Measurements from ENCODE around the gene DIAPH3. TPM values are rescaled to one million over a fixed set of nuclear protein-coding genes. Genes with fewer than 3 reads are reported as not detected.

The DIAPH3 gene
- total and polyA plus RNA-seq, 2 of the 8 experiments (the other 6 are each of a cell fraction or from before 2014, with no cell fraction given) = 8.0 to 30.8 TPM

DNA sequence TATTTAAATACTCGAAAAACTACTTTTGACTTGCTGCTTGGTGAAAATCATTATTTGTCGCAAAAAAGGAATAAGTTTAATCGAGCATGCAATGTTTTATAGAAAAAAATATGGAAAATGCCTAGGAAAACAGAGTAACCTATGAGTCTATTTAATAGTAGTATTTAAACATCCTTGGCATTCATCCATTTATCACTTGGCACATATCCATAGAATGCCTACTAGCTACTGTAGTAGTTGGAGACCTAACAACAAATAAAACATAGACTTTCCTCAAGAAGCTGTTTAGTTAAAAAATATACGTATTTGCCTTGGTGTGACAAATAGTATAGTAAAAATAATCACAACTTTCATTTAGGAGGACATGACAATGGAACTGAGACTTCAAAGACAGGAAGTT lies 302.1 kb downstream of the DIAPH3 start (continued):
- TF ChIP-seq, protein P1, sequence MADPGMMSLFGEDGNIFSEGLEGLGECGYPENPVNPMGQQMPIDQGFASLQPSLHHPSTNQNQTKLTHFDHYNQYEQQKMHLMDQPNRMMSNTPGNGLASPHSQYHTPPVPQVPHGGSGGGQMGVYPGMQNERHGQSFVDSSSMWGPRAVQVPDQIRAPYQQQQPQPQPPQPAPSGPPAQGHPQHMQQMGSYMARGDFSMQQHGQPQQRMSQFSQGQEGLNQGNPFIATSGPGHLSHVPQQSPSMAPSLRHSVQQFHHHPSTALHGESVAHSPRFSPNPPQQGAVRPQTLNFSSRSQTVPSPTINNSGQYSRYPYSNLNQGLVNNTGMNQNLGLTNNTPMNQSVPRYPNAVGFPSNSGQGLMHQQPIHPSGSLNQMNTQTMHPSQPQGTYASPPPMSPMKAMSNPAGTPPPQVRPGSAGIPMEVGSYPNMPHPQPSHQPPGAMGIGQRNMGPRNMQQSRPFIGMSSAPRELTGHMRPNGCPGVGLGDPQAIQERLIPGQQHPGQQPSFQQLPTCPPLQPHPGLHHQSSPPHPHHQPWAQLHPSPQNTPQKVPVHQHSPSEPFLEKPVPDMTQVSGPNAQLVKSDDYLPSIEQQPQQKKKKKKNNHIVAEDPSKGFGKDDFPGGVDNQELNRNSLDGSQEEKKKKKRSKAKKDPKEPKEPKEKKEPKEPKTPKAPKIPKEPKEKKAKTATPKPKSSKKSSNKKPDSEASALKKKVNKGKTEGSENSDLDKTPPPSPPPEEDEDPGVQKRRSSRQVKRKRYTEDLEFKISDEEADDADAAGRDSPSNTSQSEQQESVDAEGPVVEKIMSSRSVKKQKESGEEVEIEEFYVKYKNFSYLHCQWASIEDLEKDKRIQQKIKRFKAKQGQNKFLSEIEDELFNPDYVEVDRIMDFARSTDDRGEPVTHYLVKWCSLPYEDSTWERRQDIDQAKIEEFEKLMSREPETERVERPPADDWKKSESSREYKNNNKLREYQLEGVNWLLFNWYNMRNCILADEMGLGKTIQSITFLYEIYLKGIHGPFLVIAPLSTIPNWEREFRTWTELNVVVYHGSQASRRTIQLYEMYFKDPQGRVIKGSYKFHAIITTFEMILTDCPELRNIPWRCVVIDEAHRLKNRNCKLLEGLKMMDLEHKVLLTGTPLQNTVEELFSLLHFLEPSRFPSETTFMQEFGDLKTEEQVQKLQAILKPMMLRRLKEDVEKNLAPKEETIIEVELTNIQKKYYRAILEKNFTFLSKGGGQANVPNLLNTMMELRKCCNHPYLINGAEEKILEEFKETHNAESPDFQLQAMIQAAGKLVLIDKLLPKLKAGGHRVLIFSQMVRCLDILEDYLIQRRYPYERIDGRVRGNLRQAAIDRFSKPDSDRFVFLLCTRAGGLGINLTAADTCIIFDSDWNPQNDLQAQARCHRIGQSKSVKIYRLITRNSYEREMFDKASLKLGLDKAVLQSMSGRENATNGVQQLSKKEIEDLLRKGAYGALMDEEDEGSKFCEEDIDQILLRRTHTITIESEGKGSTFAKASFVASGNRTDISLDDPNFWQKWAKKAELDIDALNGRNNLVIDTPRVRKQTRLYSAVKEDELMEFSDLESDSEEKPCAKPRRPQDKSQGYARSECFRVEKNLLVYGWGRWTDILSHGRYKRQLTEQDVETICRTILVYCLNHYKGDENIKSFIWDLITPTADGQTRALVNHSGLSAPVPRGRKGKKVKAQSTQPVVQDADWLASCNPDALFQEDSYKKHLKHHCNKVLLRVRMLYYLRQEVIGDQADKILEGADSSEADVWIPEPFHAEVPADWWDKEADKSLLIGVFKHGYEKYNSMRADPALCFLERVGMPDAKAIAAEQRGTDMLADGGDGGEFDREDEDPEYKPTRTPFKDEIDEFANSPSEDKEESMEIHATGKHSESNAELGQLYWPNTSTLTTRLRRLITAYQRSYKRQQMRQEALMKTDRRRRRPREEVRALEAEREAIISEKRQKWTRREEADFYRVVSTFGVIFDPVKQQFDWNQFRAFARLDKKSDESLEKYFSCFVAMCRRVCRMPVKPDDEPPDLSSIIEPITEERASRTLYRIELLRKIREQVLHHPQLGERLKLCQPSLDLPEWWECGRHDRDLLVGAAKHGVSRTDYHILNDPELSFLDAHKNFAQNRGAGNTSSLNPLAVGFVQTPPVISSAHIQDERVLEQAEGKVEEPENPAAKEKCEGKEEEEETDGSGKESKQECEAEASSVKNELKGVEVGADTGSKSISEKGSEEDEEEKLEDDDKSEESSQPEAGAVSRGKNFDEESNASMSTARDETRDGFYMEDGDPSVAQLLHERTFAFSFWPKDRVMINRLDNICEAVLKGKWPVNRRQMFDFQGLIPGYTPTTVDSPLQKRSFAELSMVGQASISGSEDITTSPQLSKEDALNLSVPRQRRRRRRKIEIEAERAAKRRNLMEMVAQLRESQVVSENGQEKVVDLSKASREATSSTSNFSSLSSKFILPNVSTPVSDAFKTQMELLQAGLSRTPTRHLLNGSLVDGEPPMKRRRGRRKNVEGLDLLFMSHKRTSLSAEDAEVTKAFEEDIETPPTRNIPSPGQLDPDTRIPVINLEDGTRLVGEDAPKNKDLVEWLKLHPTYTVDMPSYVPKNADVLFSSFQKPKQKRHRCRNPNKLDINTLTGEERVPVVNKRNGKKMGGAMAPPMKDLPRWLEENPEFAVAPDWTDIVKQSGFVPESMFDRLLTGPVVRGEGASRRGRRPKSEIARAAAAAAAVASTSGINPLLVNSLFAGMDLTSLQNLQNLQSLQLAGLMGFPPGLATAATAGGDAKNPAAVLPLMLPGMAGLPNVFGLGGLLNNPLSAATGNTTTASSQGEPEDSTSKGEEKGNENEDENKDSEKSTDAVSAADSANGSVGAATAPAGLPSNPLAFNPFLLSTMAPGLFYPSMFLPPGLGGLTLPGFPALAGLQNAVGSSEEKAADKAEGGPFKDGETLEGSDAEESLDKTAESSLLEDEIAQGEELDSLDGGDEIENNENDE (IDR thresholded peaks at IDR 0.05; ENCODE audit: insufficient replicate concordance, low read length) = no peak
- no peak for TF ChIP-seq TCF12 (IDR thresholded peaks at IDR 0.05; ENCODE audit: low read depth, low read length)
- no peak for TF ChIP-seq SP1 (IDR thresholded peaks at IDR 0.05; ENCODE audit: low read depth, low read length)
- TF ChIP-seq SP2 (IDR thresholded peaks at IDR 0.05; ENCODE audit: low read length) = no peak
- no peak for TF ChIP-seq RFX5 (IDR thresholded peaks at IDR 0.05; ENCODE audit: borderline replicate concordance, low read depth, low read length)
- TF ChIP-seq, protein P2, sequence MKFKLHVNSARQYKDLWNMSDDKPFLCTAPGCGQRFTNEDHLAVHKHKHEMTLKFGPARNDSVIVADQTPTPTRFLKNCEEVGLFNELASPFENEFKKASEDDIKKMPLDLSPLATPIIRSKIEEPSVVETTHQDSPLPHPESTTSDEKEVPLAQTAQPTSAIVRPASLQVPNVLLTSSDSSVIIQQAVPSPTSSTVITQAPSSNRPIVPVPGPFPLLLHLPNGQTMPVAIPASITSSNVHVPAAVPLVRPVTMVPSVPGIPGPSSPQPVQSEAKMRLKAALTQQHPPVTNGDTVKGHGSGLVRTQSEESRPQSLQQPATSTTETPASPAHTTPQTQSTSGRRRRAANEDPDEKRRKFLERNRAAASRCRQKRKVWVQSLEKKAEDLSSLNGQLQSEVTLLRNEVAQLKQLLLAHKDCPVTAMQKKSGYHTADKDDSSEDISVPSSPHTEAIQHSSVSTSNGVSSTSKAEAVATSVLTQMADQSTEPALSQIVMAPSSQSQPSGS (IDR thresholded peaks at IDR 0.05; ENCODE audit: low read length) = no peak
- TF ChIP-seq RBBP5 (IDR thresholded peaks at IDR 0.05; ENCODE audit: borderline replicate concordance, low read depth, low read length) = no peak
- no peak for TF ChIP-seq SIN3A (conservative IDR thresholded peaks at IDR 0.05 in 1 of 2, IDR thresholded peaks at IDR 0.05 in 1 of 2; ENCODE audit: low read depth in 1 of 2, low read length in 2 of 2)
- TF ChIP-seq POLR2A (IDR thresholded peaks at IDR 0.05; ENCODE audit: control extremely low read depth in 1 of 2, low read depth in 2 of 2, low read length in 2 of 2) = no peak

Data from H1 (cell line).